Tongue (tissue), 2 donors: ENCODE data around the gene SCYL1. TPM values are rescaled to one million over a fixed set of nuclear protein-coding genes. Genes with fewer than 3 reads are reported as not detected.

Source experiments
- DNase-seq: peaks from one replicate; pipeline ENCODE4 v3.0.0-alpha.2; 2015
- total RNA-seq: library from RNA; depleted of rRNA; stranded (reverse); fragments of >200 nt; gene quantifications from one replicate; pipeline ENCODE4 v1.2.3, GENCODE V29; 2014

The SCYL1 gene
- total RNA-seq, 1 donor from 2014 or later: 33.8 TPM

DNA sequence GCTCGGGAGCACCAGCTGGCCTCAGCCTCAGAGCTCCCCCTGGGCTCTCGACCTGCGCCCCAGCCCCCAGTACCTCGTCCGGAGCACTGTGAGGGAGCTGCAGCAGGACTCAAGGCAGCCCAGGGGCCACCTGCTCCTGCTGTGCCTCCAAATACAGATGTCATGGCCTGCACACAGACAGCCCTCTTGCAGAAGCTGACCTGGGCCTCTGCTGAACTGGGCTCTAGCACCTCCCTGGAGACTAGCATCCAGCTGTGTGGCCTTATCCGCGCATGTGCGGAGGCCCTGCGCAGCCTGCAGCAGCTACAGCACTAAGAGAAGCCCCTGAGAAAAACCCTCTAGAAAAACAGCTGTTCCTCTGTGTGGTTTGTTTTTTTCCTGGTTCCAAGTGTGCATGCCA, 46.5 kb downstream of the SCYL1 start:
- DNase-seq: no peak

DNA sequence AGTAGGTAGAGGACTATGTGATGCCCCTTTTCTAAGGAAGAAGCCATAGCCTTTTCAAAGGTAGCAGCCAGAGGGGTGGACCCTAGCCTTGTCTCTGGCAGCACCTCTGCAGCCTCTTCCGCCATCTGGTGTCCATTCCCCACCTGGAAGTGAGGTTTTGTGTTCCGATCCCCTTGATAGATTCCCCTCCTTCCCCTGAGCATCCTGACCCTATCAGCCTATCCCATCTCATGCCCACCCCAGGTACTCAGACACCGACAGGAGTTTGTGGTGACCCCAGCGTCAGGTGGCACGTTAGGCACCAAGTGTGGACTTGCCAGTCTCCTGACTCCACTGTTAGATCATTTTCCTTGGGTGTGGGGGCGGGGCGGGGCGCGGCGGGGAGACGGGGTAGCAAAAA, 47.1 kb downstream of the SCYL1 start:
- peak; percentile 71 for DNase-seq

DNA sequence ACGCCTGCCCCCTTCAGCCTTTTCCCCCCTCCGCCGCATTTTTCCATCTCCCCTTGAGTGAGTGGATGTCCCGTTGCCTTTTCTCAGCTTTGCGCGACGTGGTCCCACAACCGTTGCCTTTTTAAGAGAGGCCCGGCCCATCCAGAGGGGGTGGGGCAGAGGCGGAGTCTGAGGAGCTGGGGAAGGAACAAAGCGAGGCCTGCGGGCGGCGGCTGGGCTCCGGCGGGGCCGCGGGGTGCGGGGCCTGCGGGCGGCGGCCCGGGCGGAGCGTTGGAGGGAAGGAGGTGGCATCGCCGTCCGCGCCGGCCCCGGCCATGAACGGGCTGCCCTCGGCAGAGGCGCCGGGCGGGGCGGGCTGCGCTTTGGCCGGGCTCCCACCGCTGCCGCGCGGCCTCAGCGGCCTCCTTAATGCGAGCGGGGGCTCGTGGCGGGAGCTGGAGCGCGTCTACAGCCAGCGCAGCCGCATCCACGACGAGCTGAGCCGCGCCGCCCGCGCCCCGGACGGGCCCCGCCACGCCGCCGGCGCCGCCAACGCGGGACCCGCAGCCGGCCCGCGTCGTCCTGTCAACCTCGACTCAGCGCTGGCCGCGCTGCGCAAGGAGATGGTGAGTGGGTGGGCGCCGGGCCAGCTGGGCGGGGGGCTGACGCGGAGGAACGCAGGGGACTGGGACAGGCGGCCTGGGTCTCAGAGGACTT, 47.6 kb downstream of the SCYL1 start, which contains the start of gene FAM89B:
Gene FAM89B (plus strand): TSS at position 183 of the 696 bp plus-strand sequence. CDS start 132 bp downstream, at position 315.
- DNase-seq: peak; percentile 97

DNA sequence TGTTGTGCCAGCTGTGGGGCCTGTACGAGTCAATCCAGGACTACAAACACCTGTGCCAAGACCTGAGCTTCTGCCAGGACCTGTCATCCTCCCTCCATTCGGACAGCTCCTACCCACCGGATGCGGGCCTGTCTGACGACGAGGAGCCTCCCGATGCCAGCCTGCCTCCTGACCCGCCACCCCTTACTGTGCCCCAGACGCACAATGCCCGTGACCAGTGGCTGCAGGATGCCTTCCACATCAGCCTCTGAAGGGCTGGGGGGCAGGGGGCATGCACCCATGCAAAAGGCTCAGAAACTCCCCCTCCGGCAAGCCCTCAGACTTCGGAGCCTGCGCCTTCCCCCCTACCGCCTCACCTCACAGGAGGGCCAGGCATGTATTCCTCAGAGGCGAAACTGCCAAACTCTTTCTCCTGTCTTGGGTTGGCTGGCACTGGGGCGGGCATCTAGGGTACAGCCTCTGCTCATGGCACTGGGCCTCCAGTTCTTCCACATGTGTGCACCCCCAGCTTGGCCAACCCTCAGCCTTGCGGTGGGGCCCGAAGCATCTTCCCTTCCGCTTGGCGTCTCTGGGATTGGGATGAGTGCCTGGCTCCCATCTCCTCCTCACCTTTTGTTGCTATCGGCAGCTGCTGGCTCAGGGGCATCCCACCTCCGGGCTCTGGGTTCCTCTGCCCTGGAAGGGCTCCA, 48.7 kb downstream of the SCYL1 start:
- DNase-seq: no peak

DNA sequence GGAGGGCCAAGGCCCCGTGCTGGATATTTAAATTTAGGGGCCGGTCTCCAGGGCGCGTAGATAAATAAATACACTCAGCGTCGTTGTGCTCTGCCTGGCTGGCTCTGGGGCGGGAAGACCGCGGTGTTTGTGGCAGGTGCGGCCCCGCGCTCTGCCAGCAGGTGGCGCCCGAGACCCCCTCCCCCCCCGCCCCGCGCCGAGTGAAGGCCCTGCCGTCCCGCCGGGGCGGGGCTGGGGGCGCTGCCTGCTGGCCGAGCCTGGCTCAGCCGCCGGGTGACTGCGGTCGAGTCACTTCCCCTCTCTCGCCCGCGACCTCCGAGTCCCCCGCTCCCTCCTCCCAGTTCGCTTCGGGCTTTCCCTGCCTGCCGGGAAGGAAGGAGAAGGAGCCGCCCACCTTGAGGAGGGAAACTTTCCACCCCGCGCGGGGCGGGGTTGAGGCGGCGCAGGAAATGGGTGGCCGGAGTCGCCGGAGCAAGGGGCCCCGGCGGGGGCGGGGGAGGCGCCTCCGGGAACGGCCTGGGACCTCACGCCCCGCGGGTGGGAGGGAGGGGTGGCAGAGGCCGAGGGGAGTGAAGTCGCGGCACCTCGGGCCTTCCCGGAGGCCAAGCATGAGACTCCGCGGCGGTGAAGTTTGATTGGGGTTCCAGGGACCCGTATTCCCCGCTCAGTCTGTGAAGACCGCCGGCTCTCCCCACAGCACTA, 49.4 kb downstream of the SCYL1 start:
- DNase-seq: peak; percentile 92

DNA sequence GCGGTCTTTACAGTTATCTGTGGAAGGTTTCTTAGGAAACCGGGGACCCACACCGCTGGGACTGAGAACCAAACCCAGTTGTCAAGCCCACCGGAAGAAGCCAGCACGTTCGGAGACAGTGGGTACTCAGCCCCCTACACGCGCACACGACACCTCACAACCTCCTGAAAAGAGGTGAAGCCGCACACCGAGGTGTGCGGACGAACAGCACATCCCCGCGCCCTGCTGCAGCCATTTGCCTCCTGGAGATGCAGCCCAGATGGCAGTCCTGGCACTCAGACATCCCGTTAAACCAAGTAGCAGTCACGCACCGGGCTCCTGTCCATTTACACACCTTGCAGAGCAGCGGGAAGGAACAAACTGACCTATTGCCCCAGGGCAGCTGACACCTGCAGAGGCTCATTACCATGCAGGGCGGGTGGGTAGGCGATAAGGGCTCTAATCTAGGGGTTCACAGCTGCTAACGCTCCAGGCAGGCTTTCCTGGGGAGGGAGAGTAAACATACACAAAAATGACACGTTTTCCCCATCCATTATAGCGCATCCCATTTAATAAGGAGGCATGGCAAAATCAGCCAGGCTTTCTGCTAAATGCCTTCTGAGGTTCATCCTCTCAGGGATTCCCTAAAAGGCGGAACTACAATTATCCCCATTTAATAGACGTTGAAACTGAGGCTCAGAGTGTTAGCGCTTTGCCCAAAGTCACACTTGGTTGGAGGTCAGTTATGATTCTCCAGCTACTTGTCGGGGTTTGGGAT, 50.1 kb downstream of the SCYL1 start:
- DNase-seq: no peak

DNA sequence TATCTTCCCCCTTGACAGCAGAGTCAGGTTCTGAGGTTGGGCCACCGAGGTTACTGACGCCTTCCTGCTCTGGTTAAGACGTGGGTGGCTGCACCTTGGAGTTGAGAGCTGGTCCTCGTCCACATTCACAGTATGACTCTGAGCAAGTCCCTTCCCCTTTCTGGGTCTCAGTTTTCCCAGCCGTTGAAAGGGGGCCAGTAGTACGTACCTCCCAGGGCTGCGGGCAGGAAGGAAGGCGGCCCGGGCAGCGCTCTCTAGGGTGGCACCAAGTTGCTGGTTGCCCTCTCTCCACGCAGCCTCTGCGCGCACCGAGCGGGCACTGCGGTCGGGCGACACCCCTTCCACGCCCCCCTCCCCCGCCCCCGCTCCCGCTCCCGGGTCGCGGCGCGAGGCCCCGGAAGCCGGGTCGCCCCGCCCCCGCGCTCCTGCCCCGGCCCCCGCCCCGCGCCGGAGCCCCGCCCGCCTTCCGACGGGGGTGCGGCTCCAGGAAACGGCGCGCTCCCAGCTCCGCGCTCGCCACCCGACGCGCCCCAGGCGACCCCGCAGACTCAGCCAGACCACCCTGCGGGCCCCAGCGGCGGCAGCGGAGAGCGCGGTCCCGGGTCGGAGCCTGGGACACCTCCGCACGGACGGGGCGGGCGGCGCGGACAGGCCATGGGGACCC, 50.8 kb downstream of the SCYL1 start, which contains the start of gene EHBP1L1:
Gene EHBP1L1 (plus strand): TSS at position 486 of the 664 bp plus-strand sequence. CDS start 250 bp downstream, outside the sequence.
- DNase-seq: peak; percentile 80

DNA sequence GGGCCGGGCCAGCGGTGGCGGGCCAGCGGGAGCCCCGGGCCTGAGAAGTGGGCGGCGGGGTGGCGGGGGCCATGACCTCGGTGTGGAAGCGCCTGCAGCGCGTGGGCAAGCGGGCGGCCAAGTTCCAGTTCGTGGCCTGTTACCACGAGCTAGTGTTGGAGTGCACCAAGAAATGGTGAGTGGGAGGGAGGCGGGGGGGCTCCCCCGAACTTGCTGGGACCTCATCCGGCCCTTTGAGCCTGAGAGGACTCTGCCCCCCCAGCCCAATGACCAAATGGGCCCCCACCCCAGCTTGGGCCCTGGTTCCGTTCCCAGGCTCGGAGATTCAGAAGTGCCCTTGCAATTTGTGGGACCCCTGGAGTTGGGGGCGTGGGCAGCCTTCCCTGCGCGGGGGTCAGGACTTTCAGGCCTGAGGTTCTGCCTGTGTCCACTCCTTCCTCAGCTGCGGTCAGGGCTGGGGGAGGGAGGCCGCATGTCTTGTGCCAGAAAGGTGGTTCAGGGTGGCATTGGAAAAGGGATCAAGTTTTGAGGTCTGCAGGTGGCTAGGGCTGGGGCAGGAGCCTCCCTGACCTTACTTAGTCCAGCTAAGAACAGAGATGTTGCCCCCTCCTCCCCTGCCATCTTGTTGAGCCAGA, 51.5 kb downstream of the SCYL1 start:
- DNase-seq: no peak

DNA sequence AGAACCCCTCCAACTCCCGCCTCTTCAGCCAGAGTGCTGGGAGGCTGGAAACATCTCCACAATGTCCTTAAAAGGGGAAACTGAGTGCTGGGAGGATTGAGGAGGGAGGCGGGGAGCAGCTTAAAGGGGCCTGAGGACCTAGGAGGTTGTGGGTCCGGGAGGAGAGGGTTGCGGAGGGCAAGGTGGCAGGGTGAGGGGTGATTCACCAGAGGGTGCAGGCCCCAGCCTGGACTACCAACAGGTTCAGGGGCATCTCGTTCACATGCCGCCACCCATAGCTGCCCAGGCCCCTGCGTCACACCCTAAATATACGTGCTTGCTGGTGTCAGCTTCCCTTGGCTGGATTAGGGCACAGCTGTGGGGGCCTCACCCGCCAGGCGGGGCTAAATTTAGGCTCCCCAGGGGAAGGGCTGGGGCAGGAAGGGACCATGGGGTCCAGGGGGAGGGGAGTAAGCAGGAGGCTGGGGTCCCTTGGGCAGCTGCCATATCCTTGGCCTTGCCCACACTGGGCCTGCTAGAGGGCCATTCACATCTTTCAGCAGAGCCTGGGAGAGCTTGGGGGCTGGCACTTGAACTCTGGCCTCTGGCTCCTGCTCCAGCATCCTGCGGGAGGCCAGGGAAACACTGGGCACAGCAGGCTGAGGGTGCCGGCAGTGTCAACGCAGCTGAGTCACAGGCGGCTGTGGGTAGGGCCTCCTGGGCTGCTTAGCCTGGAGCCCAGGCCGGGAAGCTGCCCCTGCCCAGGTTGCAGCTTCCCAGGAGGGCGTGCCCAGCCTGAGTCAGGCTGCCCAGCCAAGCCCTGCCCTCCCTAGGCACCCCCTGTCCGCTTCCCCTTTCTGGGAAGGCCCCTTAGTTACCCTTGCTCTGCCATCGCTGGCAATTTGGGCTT, 52.2 kb downstream of the SCYL1 start:
- peak; percentile 91 for DNase-seq

DNA sequence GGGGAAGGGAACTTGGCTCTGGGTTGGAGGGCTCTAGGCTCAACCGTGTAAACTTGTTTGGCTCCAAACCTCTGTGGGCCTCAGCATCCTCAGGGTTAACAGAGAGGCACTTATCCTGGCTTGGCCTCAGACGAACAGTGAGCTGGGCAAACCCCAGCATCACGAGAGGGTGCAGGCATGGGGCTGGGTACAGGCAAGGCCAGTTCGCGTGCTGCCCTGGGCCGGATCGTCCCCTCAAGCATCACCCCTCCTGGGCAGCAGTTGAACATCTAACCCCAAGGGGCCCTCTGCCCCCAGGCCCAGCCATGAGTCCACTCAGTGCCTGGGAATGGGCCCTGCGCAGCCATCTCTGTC, 52.9 kb downstream of the SCYL1 start:
- DNase-seq: no peak

DNA sequence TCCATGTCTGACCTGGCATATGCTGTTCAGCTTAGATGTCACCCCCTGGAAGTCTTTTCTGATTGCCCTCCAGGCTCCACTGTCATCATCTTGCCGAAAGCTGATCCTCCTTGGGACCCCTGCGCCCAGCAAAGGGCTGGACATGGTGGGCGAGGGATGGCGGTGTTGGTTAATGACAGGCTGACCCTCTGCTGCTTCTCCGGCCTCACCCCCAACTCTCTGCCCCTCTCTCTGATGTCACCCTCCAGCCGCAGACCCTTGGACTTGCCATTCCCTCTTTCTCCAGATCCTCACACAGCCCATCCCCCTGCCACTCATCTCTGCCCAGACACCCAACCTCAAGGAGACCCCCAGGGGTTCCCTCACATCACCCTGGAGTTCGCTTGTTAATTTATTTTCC, 53.3 kb downstream of the SCYL1 start:
- no peak for DNase-seq

DNA sequence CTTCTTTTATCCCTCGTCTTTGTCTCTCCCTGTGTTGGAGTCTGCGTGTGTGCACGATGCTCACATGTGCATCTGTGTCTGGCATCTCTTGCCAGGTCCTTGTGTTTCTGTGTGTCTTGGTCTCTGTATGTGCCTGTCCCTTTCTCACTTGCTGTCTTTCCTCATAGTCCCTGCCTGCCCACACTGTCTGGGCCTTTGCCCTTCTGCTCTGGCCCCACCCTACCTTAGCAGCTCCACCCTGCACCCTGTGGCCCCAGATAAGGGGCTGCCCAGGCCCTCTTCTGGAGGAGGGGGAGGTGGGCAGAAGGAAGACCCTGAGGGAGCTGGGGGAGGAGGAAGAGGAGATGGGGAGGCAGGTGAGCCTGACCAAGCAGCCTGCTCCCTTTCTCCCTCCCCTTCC, 53.8 kb downstream of the SCYL1 start:
- no peak for DNase-seq

DNA sequence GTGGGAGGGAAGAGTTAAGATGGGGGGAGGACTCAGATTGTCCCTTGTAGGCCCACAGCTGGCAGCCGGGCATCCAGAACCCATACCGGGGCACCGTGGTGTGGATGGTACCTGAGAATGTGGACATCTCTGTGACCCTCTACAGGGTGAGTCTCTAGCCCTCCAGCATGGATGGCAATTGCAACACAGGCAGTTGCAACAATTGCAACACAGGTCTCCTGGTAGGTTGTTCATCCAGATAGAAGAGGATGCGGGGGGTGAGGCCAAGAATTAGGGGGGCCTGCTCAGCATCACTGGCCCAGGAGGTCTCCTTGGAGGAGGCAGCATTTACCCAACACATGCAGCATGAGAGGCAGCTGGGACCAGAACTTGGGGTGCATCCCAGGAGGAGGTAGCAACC, 54.4 kb downstream of the SCYL1 start:
- no peak for DNase-seq

DNA sequence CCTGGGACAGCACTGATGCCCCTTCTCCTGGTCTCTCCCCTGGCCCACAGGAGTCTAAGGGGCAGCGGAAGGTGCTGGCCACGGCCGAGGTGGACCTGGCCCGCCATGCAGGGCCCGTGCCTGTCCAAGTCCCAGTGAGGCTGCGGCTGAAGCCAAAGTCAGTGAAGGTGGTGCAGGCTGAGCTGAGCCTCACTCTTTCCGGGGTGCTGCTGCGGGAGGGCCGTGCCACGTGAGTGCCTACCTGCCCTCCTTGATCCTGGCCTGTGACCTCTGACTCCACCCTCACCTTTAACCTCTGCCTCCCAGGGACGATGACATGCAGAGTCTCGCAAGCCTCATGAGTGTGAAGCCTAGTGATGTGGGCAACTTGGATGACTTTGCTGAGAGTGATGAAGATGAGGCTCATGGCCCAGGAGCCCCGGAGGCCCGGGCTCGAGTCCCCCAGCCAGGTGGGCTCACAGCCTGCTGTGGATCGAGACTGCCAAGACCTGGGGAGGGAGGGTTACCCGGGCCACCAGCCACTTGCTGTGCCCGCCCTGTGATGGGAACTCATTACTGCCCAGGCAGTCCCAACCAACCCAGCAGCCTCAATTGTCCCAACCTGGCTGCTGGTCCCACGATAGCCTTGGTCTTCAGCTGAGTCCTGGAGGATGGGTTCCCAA, 55.3 kb downstream of the SCYL1 start:
- no peak for DNase-seq

DNA sequence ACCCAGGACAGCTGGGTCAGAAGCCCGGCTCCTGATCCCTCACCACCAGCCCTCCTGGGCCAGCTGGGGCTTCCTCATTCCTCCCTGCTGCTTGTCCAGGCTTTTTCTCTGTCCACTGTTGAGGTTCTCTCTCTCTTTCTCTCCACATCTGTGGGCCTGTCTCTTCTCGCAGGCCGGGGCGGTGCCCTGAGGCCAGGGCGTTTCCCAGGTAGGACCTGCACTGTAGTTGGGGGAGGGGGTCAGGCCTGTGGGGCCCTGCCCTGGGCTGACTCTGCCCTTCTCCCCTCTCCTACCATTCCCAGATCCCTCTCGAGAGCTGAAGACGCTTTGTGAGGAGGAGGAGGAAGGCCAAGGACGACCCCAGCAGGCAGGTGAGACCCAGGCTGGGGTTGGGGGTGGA, 55.9 kb downstream of the SCYL1 start:
- no peak for DNase-seq

DNA sequence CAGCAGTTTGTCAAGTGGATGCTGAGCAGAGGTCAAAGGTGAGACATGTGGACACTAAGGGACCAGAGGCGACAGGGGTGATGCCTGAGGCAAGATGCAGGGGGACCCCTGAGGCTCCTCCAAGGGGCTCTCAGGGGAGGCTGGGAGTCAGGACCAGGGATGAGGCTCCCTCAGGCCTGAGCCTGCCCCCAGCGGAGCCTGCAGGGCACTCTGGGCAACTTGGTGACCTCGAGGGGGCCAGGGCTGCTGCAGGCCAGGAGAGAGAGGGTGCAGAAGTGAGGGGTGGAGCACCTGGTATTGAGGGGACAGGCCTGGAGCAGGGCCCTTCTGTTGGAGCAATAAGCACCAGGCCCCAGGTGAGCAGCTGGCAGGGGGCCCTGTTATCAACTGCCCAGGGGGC, 57.0 kb downstream of the SCYL1 start:
- no peak for DNase-seq

DNA sequence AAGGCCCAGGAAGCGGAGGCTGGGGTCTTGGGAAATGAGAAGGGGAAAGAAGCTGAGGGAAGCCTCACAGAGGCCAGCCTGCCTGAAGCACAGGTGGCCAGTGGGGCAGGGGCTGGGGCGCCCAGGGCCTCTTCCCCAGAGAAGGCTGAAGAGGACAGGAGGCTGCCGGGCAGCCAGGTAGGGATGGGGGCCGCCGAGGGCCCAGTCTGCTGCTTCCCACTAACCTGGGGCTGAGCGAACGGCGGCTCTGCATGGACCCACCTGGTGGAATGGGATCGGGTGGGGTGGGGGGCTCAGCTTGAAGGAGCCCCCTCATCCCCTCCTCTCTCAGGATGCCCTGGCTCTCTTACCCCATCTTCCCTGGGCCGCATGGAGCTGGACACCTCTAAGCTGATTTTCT, 58.7 kb downstream of the SCYL1 start:
- DNase-seq: no peak

DNA sequence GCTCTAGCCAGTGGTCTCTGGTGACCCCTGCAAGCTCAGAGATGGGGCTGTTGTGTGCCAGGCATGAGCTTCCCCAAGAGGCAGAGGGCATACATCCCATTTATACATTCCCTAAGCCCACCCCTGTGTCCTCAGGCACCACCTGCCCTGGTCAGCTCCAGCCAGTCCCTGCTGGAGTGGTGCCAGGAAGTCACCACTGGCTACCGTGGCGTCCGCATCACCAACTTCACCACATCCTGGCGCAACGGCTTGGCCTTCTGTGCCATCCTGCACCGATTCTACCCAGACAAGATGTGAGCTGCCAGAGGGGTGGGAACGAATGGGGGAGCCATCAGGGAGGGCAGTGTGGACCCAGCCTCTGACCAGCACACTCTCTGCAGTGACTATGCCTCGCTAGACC, 59.2 kb downstream of the SCYL1 start:
- no peak for DNase-seq

DNA sequence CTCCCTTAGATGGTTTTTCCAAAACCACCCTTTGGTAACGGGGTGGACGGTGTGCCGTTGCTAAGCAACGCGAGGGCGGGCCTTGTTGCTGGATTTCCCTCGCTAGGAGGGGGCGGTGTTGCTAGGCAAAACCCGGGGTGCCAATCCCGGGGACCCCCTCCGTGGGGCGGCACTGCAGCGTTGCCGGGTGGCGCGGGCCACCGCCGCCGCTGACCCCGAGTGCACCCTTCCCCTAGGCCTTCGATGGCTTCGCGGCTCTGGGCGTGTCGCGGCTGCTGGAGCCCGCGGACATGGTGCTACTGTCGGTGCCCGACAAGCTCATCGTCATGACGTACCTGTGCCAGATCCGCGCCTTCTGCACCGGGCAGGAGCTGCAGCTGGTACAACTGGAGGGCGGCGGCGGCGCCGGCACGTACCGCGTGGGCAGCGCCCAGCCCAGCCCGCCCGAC, 59.9 kb downstream of the SCYL1 start:
- peak; percentile 65 for DNase-seq
